K562 (cell line): ENCODE measurements around the gene CNOT10. TPM values are rescaled to one million over a fixed set of nuclear protein-coding genes. Genes with fewer than 3 reads are reported as not detected.

Experiments
- C11orf30 ChIP-seq: fragments of 450-650 bp; IDR thresholded peaks from 2 replicates; pipeline ENCODE4 v1.6.1; 2016; ENCODE audit warnings: low read depth, mild to moderate bottlenecking
- CCNT2 ChIP-seq: IDR thresholded peaks from 2 replicates; pipeline ENCODE4 v1.6.1; 2011; ENCODE audit warnings: borderline replicate concordance, low read depth, mild to moderate bottlenecking, moderate library complexity, mixed read lengths, low read length; ENCODE audit not compliant: insufficient read length; ENCODE audit errors: extremely low read depth
- GTF3C2 ChIP-seq: IDR thresholded peaks from 3 replicates; pipeline ENCODE4 v1.6.1; 2011; ENCODE audit warnings: borderline replicate concordance, mild to moderate bottlenecking, moderate library complexity; ENCODE audit not compliant: insufficient read length; ENCODE audit errors: extremely low read depth
- HDGF ChIP-seq: fragments of 450-650 bp; IDR thresholded peaks from 2 replicates; pipeline ENCODE4 v1.6.1; 2016
- LARP7 ChIP-seq: fragments of 450-650 bp; IDR thresholded peaks from 2 replicates; pipeline ENCODE4 v1.6.1; 2016
- MAX ChIP-seq: sonication (generic); formaldehyde crosslinking; IDR thresholded peaks from 2 replicates; pipeline ENCODE4 v1.9.0; 2022; ENCODE audit warnings: mild to moderate bottlenecking, missing genetic modification reagents
- POLR2G ChIP-seq: fragments of 200-400 bp; formaldehyde crosslinking; IDR thresholded peaks from 2 replicates; pipeline ENCODE4 v1.6.1; 2017; ENCODE audit warnings: low read depth, mild to moderate bottlenecking, antibody characterized with exemption, low read length, moderate library complexity
- SMAD4 ChIP-seq: fragments of 250-450 bp; sonication (Bioruptor Pico); conservative IDR thresholded peaks from 2 replicates; pipeline ENCODE4 v1.8.0; 2021; ENCODE audit warnings: inconsistent platforms, mild to moderate bottlenecking, moderate library complexity
- ZEB2 ChIP-seq: fragments of 450-650 bp; IDR thresholded peaks from 2 replicates; pipeline ENCODE4 v1.6.1; 2016
- ZNF165 ChIP-seq: fragments of 250-450 bp; sonication (Bioruptor Pico); IDR thresholded peaks from 2 replicates; pipeline ENCODE4 v1.4.0; 2020; ENCODE audit warnings: borderline replicate concordance
- ZNF224 ChIP-seq: sonication (generic); formaldehyde crosslinking; IDR thresholded peaks from 2 replicates; pipeline ENCODE4 v1.8.0; 2022; ENCODE audit warnings: mild to moderate bottlenecking, missing genetic modification reagents
- ZNF407 ChIP-seq: fragments of 450-650 bp; IDR thresholded peaks from 2 replicates; pipeline ENCODE4 v1.6.1; 2016; ENCODE audit warnings: low read depth
- polyA plus RNA-seq, 8 experiments: library from polyadenylated mRNA; depleted of rRNA in 4 of 8; stranded (reverse) in 5 of 8; unstranded in 3 of 8; fragments of >200 nt; fragmentation: Nextera tagmentation in 2 of 8; fragmentation: Illumina TruSeq in 1 of 8; extraction: Ambion mirVana in 2 of 8; extraction: Trizol in 1 of 8; gene quantifications; 2 replicates each; pipeline versions ENCODE4 v1.2.1 to v1.2.3, GENCODE V29; 2011 to 2014; ENCODE audit warnings: inconsistent platforms in 1 of 8, missing spikeins in 1 of 8
- total RNA-seq, 7 experiments: library from RNA; depleted of rRNA in 6 of 7; stranded (reverse); fragments of >200 nt in 6 of 7; fragmentation: Illumina TruSeq in 2 of 7; extraction: Trizol in 2 of 7; gene quantifications; 2 replicates each; pipeline versions ENCODE4 v1.2.1 to v1.2.3, GENCODE V29; 2011 to 2021; ENCODE audit warnings: low replicate concordance in 1 of 7
- TF ChIP-seq, protein P1 (sequence below): sonication (generic); formaldehyde crosslinking; IDR thresholded peaks from 2 replicates; pipeline ENCODE4 v1.8.0; 2023; ENCODE audit warnings: mild to moderate bottlenecking, missing genetic modification reagents

The CNOT10 gene
- total and polyA plus RNA-seq, 9 of the 15 experiments (the other 6 are each of a cell fraction or from before 2014, with no cell fraction given) = 35.7 to 114 (median 81.9) TPM

DNA sequence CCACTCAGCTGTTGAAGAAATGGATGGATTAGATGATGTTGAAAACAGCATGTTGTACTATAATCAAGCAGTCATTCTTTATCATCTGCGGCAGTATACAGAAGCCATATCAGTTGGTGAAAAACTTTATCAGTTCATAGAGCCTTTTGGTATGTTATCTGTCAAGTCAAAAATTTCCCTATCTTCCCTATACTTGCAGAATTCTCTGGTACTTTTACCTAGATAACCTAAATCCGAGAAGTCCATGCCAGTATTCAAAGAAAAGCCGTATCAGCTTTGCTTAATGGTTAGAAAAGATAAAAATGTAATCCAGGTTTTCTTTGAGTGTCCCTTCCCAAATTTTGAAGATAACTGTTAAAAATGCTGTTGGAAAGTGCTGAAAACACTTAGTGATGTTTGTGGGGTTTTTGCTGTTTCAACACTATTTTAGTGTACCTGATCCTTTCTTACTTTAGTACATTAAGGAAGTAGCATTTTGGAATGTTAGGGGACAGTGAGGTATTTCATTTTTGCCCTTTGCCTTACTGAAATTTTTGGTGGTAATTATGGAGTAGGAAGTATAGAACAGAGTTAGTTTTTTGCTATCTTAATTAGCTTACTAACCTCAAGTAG lies 23.8 kb downstream of the CNOT10 start (continued):
- no peak for TF ChIP-seq MAX
- TF ChIP-seq ZNF407 = no peak
- peak; percentile 30; the same call in 1 of the 2 replicates for TF ChIP-seq SMAD4 (CRISPR knock-in tag)
- peak; percentile 91 for TF ChIP-seq CCNT2
- no peak for TF ChIP-seq POLR2G
- peak; percentile 73 for TF ChIP-seq C11orf30
- TF ChIP-seq ZNF165 (CRISPR knock-in tag) = no peak
- TF ChIP-seq, protein P1, sequence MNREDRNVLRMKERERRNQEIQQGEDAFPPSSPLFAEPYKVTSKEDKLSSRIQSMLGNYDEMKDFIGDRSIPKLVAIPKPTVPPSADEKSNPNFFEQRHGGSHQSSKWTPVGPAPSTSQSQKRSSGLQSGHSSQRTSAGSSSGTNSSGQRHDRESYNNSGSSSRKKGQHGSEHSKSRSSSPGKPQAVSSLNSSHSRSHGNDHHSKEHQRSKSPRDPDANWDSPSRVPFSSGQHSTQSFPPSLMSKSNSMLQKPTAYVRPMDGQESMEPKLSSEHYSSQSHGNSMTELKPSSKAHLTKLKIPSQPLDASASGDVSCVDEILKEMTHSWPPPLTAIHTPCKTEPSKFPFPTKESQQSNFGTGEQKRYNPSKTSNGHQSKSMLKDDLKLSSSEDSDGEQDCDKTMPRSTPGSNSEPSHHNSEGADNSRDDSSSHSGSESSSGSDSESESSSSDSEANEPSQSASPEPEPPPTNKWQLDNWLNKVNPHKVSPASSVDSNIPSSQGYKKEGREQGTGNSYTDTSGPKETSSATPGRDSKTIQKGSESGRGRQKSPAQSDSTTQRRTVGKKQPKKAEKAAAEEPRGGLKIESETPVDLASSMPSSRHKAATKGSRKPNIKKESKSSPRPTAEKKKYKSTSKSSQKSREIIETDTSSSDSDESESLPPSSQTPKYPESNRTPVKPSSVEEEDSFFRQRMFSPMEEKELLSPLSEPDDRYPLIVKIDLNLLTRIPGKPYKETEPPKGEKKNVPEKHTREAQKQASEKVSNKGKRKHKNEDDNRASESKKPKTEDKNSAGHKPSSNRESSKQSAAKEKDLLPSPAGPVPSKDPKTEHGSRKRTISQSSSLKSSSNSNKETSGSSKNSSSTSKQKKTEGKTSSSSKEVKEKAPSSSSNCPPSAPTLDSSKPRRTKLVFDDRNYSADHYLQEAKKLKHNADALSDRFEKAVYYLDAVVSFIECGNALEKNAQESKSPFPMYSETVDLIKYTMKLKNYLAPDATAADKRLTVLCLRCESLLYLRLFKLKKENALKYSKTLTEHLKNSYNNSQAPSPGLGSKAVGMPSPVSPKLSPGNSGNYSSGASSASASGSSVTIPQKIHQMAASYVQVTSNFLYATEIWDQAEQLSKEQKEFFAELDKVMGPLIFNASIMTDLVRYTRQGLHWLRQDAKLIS (CRISPR knock-in tag) = 0 out of 2 replicates have a peak, but pooled peaks have one; percentile 26
- TF ChIP-seq GTF3C2 = no peak
- TF ChIP-seq ZEB2 = peak; percentile 40; the same call in 1 of the 2 replicates
- TF ChIP-seq LARP7 = no peak
- no peak for TF ChIP-seq ZNF224 (CRISPR knock-in tag)
- TF ChIP-seq HDGF = no peak
